Kidney (tissue), 14 donors: Measurements from ENCODE around the gene DAGLB. TPM values are rescaled to one million over a fixed set of nuclear protein-coding genes. Genes with fewer than 3 reads are reported as not detected.

Experiments
- DNase-seq, 5 donors: peaks; one replicate each; pipeline ENCODE4 v3.0.0-alpha.2; 2013 to 2020
- FAIRE-seq: peaks from 2 replicates; lab custom pipeline; 2012; peaks lifted over from hg19 to GRCh38; lab: Jason Lieb, UNC
- H3K27ac ChIP-seq, 2 donors: one replicate each; pipeline ENCODE4 v1.7.0; 2013; ENCODE audit warnings: low read depth in 2 of 2, low read length in 2 of 2, inconsistent platforms in 1 of 2
- H3K27me3 ChIP-seq: one replicate; pipeline ENCODE4 v1.7.1; 2013; ENCODE audit warnings: low read length, inconsistent platforms; ENCODE audit not compliant: control insufficient read depth, insufficient read depth
- H3K36me3 ChIP-seq, 3 donors: one replicate each; pipeline versions ENCODE4 v1.7.0 to v1.7.1; 2013; ENCODE audit warnings: low read length in 3 of 3, control low read depth in 1 of 3, inconsistent platforms in 1 of 3; ENCODE audit not compliant: insufficient read depth in 3 of 3, control insufficient read depth in 2 of 3
- H3K4me1 ChIP-seq, 3 donors: one replicate each; pipeline versions ENCODE4 v1.7.0 to v1.7.1; 2013; ENCODE audit warnings: low read length in 3 of 3, inconsistent platforms in 1 of 3, low read depth in 1 of 3; ENCODE audit not compliant: control insufficient read depth in 2 of 3, insufficient read depth in 2 of 3
- H3K4me3 ChIP-seq, 3 donors: one replicate each; pipeline versions ENCODE4 v1.7.0 to v1.8.1; 2013; ENCODE audit warnings: low read length in 3 of 3, control low read depth in 1 of 3, inconsistent platforms in 1 of 3
- H3K9ac ChIP-seq, 3 donors: one replicate each; pipeline versions ENCODE4 v1.7.0 to v1.7.1; 2013; ENCODE audit warnings: low read length in 3 of 3, control low read depth in 1 of 3, inconsistent platforms in 1 of 3
- H3K9me3 ChIP-seq, 3 donors: one replicate each; pipeline versions ENCODE4 v1.7.0 to v1.7.1; 2013; ENCODE audit warnings: low read length in 3 of 3, control low read depth in 1 of 3, inconsistent platforms in 1 of 3; ENCODE audit not compliant: control insufficient read depth in 2 of 3, insufficient read depth in 1 of 3
- intact Hi-C: fragments of 100-400 bp; cut with DNase I; formaldehyde crosslinking; loops from one replicate; pipeline ENCODE4 v1.11.1; 2022
- polyA plus RNA-seq: library from polyadenylated mRNA; stranded (reverse); fragments of 350-450 nt; fragmentation: Illumina TruSeq; extraction: RNeasy Lipid Tissue Mini Kit (QIAGEN cat#74804); gene quantifications from one replicate; pipeline ENCODE4 v1.2.3, GENCODE V29; 2014; ENCODE audit warnings: low read depth, low replicate concordance; ENCODE audit not compliant: insufficient read depth
- total RNA-seq: library from RNA; stranded (reverse); fragmentation: NEBNext Ultra II Directional; extraction: Animal tissue kit (Norgen Biotek cat#: 25700); gene quantifications from one replicate; pipeline ENCODE4 v1.2.1, GENCODE V29; 2021
- TF ChIP-seq, protein P1 (sequence below): IDR thresholded peaks from 3 replicates; pipeline ENCODE4 v1.5.1; 2012; ENCODE audit warnings: mild to moderate bottlenecking, moderate library complexity, borderline replicate concordance; ENCODE audit not compliant: insufficient read depth; ENCODE audit errors: extremely low read depth
- donor health status: control.
- donor health status: control.
- donor health status: control.
- donor health status: control.
- donor health status: control.
- donor health status: DM: yes; HTN: yes; CAD: no.
- donor health status: Normal renal cell carcinoma (clear cell type).

The DAGLB gene
- total and polyA plus RNA-seq, 2 donors from 2014 or later: 7.7 to 25.6 TPM

- DNase-seq (no peak), FAIRE-seq (no peak)
- no peak overlapping the region for H3K9ac ChIP-seq
- intact Hi-C loops: no loop called here
- peaks cover 0 to 12% (median 12%) of the 10 kb centered on the region in 3 donors for H3K4me1 ChIP-seq
- no peaks in the 10 kb centered on the region for H3K27me3 ChIP-seq
- H3K27ac ChIP-seq: no peak overlapping the region
- TF ChIP-seq, protein P1, sequence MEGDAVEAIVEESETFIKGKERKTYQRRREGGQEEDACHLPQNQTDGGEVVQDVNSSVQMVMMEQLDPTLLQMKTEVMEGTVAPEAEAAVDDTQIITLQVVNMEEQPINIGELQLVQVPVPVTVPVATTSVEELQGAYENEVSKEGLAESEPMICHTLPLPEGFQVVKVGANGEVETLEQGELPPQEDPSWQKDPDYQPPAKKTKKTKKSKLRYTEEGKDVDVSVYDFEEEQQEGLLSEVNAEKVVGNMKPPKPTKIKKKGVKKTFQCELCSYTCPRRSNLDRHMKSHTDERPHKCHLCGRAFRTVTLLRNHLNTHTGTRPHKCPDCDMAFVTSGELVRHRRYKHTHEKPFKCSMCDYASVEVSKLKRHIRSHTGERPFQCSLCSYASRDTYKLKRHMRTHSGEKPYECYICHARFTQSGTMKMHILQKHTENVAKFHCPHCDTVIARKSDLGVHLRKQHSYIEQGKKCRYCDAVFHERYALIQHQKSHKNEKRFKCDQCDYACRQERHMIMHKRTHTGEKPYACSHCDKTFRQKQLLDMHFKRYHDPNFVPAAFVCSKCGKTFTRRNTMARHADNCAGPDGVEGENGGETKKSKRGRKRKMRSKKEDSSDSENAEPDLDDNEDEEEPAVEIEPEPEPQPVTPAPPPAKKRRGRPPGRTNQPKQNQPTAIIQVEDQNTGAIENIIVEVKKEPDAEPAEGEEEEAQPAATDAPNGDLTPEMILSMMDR: no peak
- H3K36me3 ChIP-seq: peaks cover 7 to 8% (median 8%) of the 10 kb centered on the region in 3 donors
- H3K9me3 ChIP-seq: no peaks in the 10 kb centered on the region
- no peak overlapping the region for H3K4me3 ChIP-seq
Measured at GRCh38 chr7:6387734-6388294, 59.9 kb downstream of the DAGLB start.

GRCh38 chr7:6386779-6387178 lies 61.0 kb downstream of the DAGLB start:
- Histone ChIP-seq H3K36me3 (peaks cover 5 to 8% (median 7%) of the 10 kb centered on the region in 3 donors), H3K4me1 (peaks cover 0 to 12% (median 10%) of the 10 kb centered on the region in 3 donors), H3K9ac (no peak overlapping the region), H3K9me3 (no peaks in the 10 kb centered on the region), H3K27ac (no peak overlapping the region), H3K27me3 (no peaks in the 10 kb centered on the region), H3K4me3 (no peak overlapping the region)
- FAIRE-seq (no peak), DNase-seq (no peak)
- TF ChIP-seq, protein P1: no peak
- intact Hi-C loops: no loop called here

GRCh38 chr7:6385909-6386560 lies 61.7 kb downstream of the DAGLB start:
- Histone ChIP-seq H3K4me1 (peaks cover 0 to 12% (median 10%) of the 10 kb centered on the region in 3 donors), H3K27me3 (no peaks in the 10 kb centered on the region), H3K27ac (peak overlapping the region; percentile 22 to 56), H3K4me3 (no peak overlapping the region), H3K9me3 (no peaks in the 10 kb centered on the region), H3K36me3 (peaks cover 5 to 7% (median 6%) of the 10 kb centered on the region in 3 donors), H3K9ac (no peak overlapping the region)
- DNase-seq (no peak), FAIRE-seq (no peak)
- TF ChIP-seq, protein P1: no peak
- intact Hi-C loops: no loop called here
